HG03060 (cell line): ENCODE data around the gene RHOT2.

Experiments
- ATAC-seq: cut with Tn5 transposase; IDR thresholded peaks from one replicate; pipeline ENCODE4 v1.9.1; 2021; ENCODE audit warnings: low read depth, moderate number of reproducible peaks; ENCODE audit not compliant: unreplicated experiment

The RHOT2 gene

GRCh38 chr16:668519-669171, 713 bp downstream of the RHOT2 start:
- ATAC-seq = no peak

DNA sequence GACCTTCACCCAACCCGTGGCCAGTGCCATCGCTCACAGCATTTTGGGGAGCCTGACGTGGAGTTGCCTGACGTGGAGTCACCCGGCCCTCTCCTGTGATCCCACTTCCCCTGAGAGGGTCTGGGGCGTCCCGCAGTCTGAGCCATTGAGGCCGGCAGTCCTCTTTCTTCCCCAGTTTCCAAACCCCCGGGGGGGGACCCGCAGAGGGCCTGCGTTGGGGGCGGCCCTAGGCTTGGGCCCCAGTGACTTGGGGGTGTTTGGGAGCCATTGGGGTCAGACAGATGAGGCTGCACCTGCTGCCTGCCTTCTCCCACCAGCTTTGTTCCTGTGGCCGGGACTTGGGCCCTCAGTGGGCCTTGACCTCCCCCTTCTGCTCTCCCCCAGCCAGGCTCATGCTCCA, 1.7 kb downstream of the RHOT2 start:
- ATAC-seq = no peak

DNA sequence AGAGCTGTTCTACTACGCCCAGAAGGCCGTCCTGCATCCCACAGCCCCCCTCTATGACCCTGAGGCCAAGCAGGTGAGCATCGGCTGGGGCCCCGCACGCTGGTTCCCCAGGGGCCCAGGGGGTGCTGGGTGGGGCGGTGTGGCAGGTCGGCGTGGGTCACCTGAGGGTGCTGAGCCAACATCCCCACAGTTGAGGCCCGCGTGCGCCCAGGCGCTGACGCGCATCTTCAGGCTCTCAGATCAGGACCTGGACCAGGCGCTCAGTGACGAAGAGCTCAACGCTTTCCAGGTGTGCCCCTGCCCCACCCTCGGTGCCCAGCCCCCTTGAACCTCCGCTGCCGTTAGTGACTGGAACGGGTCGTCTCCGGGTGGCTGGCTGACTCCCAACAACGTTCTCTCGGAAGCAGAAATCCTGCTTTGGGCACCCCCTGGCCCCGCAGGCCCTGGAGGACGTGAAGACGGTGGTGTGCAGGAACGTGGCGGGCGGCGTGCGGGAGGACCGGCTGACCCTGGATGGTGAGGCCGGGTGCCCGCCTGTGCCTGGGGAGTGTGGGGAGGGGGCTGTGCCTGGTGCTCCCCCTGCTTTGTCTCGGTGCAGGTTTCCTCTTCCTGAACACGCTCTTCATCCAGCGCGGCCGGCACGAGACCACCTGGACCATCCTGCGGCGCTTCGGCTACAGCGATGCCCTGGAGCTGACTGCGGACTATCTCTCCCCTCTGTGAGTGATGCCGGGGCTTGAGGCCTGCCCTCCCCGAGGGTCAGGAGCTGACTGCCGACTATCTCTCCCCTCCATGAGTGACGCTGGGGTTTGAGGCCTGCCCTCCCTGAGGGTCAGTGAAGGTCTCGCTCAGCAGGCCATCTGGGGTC, 2.8 kb downstream of the RHOT2 start:
- ATAC-seq = no peak

- no peak for ATAC-seq
Measured at GRCh38 chr16:671353-672131, 3.6 kb downstream of the RHOT2 start.

GRCh38 chr16:672371-672770, 4.4 kb downstream of the RHOT2 start:
- ATAC-seq = no peak

- ATAC-seq = no peak
Measured at GRCh38 chr16:672851-673250, 4.9 kb downstream of the RHOT2 start.

- ATAC-seq = no peak
Measured at GRCh38 chr16:673399-673991, 5.6 kb downstream of the RHOT2 start.

DNA sequence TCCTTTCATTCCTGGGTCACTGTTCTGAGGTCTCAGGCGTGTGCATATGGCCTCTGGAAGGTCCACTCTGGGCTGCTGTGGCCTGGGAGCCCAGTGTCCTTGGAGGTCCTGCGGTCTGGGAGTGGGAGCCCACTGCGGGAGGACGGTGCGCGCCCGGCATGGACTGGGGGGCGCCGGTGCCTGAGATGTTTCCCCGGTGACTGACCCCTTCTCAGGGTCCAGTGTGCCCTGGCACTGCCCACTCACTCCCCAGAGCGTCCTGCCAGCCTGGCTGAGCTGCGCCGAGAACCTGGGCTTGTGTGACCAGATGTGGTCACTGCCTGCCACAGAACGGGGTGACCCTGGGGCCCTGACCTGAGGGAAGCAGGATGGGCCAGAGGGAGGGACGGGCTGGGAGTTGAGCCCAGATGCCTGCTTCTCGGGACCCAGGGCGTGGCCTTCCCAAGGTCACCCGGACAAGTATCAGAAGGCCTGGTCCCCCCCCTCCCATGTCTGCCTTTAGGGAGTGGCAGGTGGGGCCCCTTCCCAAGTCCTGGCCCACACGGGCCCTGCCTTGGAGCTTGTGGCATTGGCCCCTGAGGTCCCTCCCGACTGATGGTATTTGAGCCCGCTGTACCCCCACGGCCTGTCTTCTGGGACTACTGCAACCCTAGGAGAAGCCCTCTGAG, 6.4 kb downstream of the RHOT2 start:
- no peak for ATAC-seq

- no peak for ATAC-seq
Measured at GRCh38 chr16:674968-675883, 7.3 kb downstream of the RHOT2 start, which contains the start of gene RHBDL1. Gene RHBDL1, plus strand, starts transcription at chr16:675671. Its CDS starts 120 bp downstream, at chr16:675791.

DNA sequence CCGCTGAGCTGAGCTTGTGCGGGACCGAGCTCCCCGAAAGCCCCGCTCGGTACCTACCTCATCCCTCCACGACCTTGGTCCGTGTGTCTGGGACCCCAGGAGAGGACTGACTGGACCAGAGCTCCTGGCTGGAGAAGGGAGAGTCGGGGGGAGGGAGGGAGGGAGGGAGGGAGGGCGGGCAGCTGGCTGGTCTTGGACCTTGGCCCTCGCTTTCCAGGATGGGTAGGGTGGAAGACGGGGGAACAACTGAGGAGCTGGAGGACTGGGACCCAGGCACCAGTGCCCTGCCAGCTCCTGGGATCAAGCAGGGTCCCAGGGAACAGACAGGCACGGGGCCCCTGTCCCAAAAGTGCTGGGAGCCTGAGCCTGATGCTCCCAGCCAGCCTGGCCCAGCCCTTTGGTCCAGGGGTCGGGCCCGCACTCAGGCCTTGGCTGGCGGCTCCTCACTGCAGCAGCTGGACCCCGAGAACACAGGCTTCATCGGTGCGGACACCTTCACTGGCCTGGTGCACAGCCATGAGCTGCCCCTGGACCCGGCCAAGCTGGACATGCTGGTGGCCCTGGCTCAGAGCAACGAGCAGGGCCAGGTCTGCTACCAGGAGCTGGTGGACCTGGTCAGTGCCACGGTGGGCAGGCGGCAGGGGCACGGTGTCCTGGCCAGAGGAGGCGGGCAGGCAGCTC, 8.1 kb downstream of the RHOT2 start:
- no peak for ATAC-seq

DNA sequence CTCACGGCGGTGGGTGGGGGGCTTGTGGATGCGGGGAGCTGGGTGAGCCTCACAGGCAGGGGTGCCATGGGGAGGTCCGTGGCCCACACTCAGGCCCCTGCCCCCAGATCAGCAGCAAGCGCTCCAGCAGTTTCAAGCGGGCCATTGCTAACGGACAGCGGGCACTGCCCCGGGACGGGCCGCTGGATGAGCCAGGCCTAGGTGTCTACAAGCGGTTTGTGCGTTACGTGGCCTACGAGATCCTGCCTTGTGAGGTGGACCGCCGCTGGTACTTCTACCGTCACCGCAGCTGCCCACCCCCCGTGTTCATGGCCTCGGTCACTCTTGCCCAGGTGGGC, 8.6 kb downstream of the RHOT2 start:
- ATAC-seq = no peak

DNA sequence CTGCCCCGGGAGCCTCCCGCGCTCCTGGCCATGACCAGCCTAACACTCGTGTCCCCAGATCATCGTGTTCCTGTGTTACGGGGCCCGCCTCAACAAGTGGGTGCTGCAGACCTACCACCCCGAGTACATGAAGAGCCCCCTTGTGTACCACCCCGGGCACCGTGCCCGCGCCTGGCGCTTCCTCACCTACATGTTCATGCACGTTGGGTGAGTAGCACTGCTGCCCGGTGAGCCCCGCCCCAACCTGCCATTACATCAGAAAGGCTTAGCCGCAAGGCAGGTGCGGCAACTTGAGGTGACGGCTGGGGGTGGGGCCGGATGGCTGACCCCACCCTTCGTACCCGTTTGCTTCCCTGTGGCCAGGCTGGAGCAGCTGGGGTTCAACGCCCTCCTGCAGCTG, 9.0 kb downstream of the RHOT2 start:
- ATAC-seq = no peak

DNA sequence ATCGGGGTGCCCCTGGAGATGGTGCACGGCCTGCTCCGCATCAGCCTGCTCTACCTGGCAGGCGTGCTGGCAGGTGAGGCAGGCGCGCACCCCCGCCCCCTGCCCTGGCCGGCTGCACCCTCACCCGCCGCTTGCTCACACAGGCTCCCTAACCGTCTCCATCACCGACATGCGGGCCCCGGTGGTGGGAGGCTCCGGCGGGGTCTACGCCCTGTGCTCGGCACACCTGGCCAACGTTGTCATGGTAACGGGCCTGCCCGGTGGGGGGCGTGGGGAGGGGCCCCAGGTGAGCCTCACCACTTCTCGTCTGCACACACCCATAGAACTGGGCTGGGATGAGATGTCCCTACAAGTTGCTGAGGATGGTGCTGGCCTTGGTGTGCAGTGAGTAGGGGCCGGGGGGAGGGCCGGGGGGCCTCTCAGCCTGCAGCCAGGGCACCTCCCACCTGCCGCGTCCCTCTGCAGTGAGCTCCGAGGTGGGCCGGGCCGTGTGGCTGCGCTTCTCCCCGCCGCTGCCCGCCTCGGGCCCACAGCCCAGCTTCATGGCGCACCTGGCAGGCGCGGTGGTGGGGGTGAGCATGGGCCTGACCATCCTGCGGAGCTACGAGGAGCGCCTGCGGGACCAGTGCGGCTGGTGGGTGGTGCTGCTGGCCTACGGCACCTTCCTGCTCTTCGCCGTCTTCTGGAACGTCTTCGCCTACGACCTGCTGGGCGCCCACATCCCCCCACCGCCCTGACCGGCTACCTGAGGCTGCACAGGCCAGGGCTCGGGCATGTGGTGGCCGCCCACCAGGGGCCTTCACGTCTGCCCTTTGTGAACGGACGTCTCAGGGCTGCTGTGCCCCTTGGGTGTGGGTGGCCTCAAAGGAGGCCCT, 9.6 kb downstream of the RHOT2 start:
- ATAC-seq = no peak

DNA sequence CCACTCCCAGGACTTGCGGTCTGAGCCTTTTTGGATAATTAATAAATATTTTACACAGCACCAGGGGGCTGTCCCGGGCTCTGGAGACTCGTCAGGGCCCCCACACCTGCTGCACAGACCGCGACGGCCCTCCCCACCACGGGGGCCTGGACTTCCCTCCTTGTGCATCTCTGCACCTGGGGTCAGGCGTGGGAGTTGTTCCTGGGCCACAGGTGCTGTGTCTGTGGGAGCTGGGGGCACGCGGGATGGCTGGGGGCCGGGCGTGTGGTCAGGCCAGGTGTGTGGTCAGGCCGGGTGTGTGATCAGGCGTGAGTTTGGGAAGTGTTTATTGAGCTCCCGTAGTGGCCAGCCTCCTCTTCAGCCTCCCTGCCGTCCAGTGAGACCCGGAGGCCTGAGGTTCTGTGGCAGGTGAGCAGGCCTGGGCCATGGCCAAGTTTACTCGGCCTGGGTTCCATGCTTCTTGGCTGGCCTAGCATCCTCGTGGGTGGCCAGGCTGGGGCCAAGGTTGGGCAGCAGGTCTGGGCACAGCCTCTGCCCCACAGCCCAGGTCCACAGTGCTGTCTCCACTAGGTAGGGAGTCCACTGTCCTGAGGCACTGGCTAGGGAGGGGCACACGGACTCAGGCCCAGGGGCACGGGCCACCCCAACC, 10.4 kb downstream of the RHOT2 start:
- no peak for ATAC-seq

DNA sequence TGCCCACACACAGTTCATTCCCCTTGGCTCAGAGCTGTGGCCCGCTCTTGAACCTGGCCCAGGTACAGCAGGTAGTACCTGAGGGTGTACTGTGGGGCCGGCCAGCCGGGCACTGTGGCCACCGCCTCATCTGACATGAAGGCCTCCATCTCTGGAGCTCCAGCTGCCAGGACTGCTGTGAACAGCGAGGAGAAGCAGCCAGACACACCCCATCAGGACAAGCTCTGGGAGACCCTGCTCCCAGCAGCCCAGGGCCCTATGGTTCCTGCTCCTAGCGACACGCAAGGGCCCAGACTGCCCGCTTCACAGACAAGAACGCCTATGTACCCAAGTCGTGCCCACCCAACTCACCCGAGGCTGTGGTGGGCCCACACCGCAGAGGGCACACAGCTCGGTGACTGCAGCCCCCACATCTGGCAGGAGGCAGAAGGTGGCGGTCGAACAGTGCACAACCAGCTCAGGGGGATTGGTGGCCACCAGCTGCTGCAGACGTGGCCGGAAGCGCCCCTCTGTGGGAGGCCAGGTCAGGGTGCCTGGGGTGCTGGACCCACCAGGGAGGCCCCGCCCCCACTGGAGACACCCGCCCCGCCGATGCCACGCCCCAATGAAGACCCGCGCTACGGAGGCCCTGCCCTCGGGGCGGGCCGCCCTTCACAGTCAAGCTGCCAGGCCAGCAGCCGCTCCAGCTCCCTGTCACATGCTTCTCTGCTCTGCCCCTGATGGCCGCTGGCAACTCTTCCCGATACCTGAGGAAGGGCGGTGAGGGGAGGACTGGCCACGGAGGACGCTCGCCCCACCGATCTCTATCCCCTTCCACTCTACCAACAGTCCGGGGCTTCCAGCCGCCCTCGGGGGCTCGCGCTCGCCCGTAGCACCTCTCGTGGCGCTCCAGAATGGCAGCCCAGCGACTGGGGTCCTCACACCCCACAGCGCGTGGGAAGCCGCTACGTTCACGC, 11.2 kb downstream of the RHOT2 start:
- no peak for ATAC-seq
